ENCODE measurements around the gene PAXX. TPM values are rescaled to one million over a fixed set of nuclear protein-coding genes. Genes with fewer than 3 reads are reported as not detected.

Gene PAXX
- total RNA-seq, 1 donor, result 18.3 TPM

DNA sequence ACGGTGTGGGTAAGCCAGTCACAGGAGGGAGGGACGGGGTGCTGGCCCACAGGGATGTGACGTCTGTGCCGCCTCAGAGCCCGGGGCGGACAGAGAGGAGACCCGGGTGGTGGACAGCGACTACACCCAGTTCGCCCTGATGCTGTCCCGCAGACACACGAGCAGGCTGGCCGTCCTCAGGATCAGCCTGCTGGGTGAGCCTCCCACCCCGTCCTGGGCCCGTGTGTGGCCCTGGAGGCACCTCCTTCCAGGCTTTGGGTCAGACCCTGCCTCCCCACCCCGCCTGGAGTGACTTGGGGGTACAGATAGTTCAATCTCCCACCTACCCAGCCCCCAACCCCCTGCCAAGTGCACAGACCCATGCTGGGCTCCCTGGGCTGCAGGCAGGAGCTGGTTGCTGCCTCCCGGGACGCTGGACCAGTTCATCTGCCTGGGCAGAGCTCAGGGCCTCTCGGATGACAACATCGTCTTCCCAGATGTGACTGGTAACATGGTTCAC lies 38.4 kb upstream of the PAXX start:
- TF ChIP-seq, protein P1, sequence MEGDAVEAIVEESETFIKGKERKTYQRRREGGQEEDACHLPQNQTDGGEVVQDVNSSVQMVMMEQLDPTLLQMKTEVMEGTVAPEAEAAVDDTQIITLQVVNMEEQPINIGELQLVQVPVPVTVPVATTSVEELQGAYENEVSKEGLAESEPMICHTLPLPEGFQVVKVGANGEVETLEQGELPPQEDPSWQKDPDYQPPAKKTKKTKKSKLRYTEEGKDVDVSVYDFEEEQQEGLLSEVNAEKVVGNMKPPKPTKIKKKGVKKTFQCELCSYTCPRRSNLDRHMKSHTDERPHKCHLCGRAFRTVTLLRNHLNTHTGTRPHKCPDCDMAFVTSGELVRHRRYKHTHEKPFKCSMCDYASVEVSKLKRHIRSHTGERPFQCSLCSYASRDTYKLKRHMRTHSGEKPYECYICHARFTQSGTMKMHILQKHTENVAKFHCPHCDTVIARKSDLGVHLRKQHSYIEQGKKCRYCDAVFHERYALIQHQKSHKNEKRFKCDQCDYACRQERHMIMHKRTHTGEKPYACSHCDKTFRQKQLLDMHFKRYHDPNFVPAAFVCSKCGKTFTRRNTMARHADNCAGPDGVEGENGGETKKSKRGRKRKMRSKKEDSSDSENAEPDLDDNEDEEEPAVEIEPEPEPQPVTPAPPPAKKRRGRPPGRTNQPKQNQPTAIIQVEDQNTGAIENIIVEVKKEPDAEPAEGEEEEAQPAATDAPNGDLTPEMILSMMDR (IDR thresholded peaks at IDR 0.05; ENCODE audit: insufficient read depth, low read length), result no peak
- H3K4me3 ChIP-seq (ENCODE audit: low read depth, low read length), result no peak overlapping the region
- DNase-seq (ENCODE audit: low read depth), result no peak

DNA sequence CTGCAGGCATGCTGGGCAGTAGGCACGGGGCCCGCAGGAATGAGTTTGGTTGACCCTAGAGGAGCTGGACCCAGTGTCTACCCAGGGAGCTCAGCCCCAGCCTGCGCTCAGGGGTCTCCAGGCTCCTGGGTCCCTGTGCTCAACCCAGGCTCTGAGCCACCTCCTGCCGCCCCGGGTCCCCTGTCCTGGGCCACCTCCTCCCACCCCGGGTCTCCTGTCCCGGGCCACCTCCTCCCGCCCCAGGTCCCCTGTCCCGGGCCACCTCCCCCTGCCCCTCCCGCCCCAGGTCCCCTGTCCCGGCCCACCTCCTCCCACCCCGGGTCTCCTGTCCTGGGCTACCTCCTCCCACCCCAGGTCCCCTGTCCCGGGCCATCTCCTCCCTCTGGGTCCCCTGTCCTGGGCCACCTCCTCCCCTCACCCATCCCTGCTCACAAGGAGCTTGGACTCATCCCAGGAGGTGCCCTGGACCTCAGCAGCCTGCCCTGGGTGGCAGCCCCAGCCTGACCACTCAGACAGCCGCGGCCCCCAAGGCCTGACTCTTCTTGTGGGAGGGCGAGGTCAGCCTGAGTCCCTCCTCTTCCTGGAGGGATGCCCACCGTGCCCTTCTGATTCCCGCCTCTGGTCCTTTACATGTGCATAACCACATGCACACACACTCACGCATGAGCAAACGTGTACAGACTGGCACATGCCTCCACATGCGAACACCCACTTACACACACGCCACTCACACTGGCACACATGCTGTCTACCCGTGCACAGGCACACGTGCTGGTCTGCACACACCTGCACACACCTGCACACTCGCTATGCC lies 37.7 kb upstream of the PAXX start:
- H3K4me3 ChIP-seq (ENCODE audit: low read depth, low read length), result no peak overlapping the region
- TF ChIP-seq, protein P1 (IDR thresholded peaks at IDR 0.05; ENCODE audit: insufficient read depth, low read length), result no peak
- no peak for DNase-seq (ENCODE audit: low read depth)

DNA sequence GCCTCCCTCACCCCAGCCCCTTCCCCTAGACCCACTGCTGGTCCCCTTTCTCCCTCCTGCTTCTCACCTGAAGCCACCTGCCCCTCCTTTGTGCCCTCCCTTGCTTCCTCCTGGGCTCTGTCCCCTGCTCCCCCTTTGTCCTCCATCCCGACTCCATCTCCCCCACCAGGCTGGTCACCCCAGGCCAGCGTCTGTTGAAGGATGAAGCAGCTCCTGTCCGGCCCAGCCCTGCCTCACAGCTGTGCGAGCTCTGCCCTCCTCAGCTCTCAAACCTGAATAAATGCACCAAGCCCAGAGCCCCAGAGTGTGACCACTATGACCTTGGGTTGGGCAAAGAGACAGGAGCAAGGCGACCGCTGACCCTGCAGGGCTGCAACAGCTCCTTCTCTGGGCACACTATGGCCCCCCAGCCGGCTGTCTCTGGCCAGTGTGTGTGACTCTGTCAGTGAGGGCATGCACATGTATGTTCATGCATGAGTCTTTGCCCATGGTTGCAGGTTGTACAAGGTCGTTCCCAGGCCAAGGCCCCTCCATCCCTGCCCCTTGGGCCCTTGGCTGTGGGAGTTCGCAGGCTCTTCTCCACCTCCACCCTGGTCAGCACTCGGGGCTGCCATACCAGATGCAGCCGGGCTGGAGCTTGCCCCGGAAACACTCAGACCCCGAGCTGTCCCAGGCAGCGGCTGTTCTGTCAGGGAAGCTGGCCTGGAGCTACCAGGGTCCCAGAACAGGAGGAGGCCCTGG lies 36.9 kb upstream of the PAXX start:
- DNase-seq (ENCODE audit: low read depth), result no peak
- TF ChIP-seq, protein P1 (IDR thresholded peaks at IDR 0.05; ENCODE audit: insufficient read depth, low read length), result no peak
- no peak overlapping the region for H3K4me3 ChIP-seq (ENCODE audit: low read depth, low read length)

DNA sequence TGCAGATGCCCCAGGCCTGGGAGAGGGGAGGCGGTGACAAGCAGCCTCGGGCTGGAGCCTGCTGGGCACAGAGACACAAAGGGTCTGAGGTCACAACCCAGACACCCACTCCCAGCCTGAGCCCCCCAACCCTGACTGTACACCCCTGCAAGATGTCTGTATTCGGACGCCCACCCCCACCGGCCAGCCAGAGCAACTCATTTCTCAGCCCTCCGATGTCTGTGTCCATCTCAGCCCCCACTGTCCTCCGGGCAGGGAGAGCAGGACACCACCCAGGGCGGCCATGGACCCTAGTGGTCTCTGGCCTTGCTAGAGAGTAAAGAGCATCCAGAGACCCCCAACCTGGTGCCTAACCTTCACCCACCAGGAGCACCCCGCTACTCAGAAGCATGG lies 36.3 kb upstream of the PAXX start:
- DNase-seq (ENCODE audit: low read depth), result no peak
- TF ChIP-seq, protein P1 (IDR thresholded peaks at IDR 0.05; ENCODE audit: insufficient read depth, low read length), result no peak
- no peak overlapping the region for H3K4me3 ChIP-seq (ENCODE audit: low read depth, low read length)

DNA sequence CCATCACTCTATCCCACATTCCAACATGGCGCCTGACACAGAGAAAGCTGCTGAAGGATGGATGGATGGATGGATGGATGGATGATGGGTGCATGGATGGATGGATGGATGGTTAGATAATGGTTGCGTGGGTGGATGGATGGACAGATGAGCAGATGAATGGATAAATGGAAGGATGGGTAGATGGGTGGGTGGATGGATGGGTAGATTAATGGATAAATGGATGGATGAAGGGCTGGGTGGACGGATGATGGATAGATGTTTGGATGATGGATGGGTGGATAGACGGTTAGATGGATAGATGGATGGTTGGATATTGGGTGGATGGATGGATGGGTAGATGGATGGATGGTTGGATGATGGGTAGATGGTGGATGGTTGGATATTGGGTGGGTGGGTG lies 35.6 kb upstream of the PAXX start:
- TF ChIP-seq, protein P1 (IDR thresholded peaks at IDR 0.05; ENCODE audit: insufficient read depth, low read length), result no peak
- DNase-seq (ENCODE audit: low read depth), result no peak
- H3K4me3 ChIP-seq (ENCODE audit: low read depth, low read length), result no peak overlapping the region

DNA sequence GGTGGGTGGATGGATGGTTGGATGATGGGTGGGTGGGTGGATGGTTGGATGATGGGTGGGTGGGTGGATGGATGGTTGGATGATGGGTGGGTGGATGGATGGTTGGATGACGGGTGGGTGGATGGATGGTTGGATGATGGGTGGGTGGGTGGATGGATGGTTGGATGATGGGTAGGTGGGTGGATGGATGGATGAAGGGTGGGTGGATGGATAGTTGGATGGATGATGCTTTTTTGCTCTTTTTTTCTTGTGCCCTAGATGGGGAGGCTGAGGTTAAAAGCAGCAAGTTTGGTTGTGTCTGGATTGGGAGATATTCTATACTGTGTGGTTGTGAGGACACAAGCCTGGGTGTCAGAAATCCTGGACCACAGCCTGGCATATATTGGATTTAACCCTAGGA lies 34.8 kb upstream of the PAXX start:
- TF ChIP-seq, protein P1 (IDR thresholded peaks at IDR 0.05; ENCODE audit: insufficient read depth, low read length), result no peak
- no peak overlapping the region for H3K4me3 ChIP-seq (ENCODE audit: low read depth, low read length)
- no peak for DNase-seq (ENCODE audit: low read depth)
